Sigmoid colon (tissue), 3 donors: ENCODE measurements around the gene TTC33.

ENCODE experiments used
- POLR2A ChIP-seq, 2 donors: fragments of 450-650 bp; IDR thresholded peaks; one replicate each; pipeline ENCODE4 v1.6.1; 2016; ENCODE audit warnings: antibody characterized with exemption in 2 of 2, mild to moderate bottlenecking in 2 of 2, moderate library complexity in 2 of 2
- TF ChIP-seq, protein P1 (sequence below), 4 experiments: fragments of 450-650 bp in 3 of 4; fragments of 200-600 bp in 1 of 4; IDR thresholded peaks; one replicate each; pipeline ENCODE4 v1.5.1; 2016 to 2019; ENCODE audit warnings: antibody characterized with exemption in 4 of 4, mild to moderate bottlenecking in 3 of 4, moderate library complexity in 2 of 4

DNA sequence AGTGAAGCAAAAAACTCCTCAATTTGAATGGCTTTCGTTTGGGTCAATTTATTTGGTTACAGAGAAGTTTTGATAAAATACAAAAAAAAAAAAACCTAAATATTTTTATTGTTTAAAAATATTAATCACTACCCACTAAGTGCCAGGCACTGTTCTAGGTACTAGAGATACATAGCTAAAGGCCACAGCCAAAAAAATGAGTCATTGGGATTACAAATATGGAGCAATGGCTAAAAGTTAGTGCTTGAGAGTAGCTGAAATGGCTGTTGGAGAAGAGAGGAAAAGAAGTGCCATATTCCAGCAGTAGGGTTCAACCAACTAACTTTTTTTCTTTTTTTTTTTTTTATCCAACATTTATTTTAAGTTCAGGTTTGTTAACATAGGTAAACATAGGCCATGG is 206.1 kb downstream of the TTC33 start:
- TF ChIP-seq, protein P1, sequence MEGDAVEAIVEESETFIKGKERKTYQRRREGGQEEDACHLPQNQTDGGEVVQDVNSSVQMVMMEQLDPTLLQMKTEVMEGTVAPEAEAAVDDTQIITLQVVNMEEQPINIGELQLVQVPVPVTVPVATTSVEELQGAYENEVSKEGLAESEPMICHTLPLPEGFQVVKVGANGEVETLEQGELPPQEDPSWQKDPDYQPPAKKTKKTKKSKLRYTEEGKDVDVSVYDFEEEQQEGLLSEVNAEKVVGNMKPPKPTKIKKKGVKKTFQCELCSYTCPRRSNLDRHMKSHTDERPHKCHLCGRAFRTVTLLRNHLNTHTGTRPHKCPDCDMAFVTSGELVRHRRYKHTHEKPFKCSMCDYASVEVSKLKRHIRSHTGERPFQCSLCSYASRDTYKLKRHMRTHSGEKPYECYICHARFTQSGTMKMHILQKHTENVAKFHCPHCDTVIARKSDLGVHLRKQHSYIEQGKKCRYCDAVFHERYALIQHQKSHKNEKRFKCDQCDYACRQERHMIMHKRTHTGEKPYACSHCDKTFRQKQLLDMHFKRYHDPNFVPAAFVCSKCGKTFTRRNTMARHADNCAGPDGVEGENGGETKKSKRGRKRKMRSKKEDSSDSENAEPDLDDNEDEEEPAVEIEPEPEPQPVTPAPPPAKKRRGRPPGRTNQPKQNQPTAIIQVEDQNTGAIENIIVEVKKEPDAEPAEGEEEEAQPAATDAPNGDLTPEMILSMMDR (IDR thresholded peaks at IDR 0.05): no peak
- no peak for TF ChIP-seq POLR2A (IDR thresholded peaks at IDR 0.05)
